DND-41 (cell line): ENCODE data around the gene MINK1.

Source experiments
- CTCF ChIP-seq: IDR thresholded peaks from 2 replicates; pipeline ENCODE4 v1.5.1; 2012; ENCODE audit warnings: borderline replicate concordance, low read length, moderate library complexity, mild to moderate bottlenecking; ENCODE audit not compliant: poor library complexity, severe bottlenecking; ENCODE audit errors: extremely low read depth
- EZH2 ChIP-seq: IDR thresholded peaks from 3 replicates; pipeline ENCODE4 v1.6.1; 2012; ENCODE audit warnings: borderline replicate concordance, low read depth, mild to moderate bottlenecking, moderate library complexity, low read length, inconsistent platforms; ENCODE audit not compliant: severe bottlenecking

- no peak for TF ChIP-seq CTCF
- no peak for TF ChIP-seq EZH2
Measured at GRCh38 chr17:4846635-4847390, 13.7 kb downstream of the MINK1 start.
